Measurements from ENCODE around the gene TXNRD1.

- TF ChIP-seq CTCF (conservative IDR thresholded peaks at IDR 0.05 in 1 of 2, IDR thresholded peaks at IDR 0.05 in 1 of 2; ENCODE audit: low read depth in 1 of 2, low read length in 2 of 2) (no peak), EZH2 (IDR thresholded peaks at IDR 0.05; ENCODE audit: low read length, missing control alignments) (no peak)
Measured at GRCh38 chr12:104309446-104309993, 93.9 kb downstream of the TXNRD1 start.
